Smooth muscle cell (in vitro differentiated cells): ENCODE measurements around the gene SMAD9. TPM values are rescaled to one million over a fixed set of nuclear protein-coding genes. Genes with fewer than 3 reads are reported as not detected.

Source experiments
- DNase-seq: peaks from one replicate; lab custom pipeline; 2025; ENCODE audit not compliant: unreplicated experiment; lab: John Stamatoyannopoulos, UW
- H2AFZ ChIP-seq: fragments of 200-600 bp; sonication (generic); 2 replicates; pipeline ENCODE4 v1.6.0; 2016; ENCODE audit warnings: antibody characterized with exemption, low read depth, mild to moderate bottlenecking
- H3F3A ChIP-seq: fragments of 200-600 bp; sonication (generic); 2 replicates; pipeline ENCODE4 v1.6.0; 2017; ENCODE audit warnings: antibody characterized with exemption, low read depth
- H3K27ac ChIP-seq: fragments of 200-600 bp; sonication (generic); 2 replicates; pipeline ENCODE4 v1.5.1; 2016; ENCODE audit warnings: low read depth, mild to moderate bottlenecking
- H3K27me3 ChIP-seq: fragments of 200-600 bp; sonication (generic); 2 replicates; pipeline ENCODE4 v1.6.1; 2016; ENCODE audit warnings: low read depth, mild to moderate bottlenecking
- H3K36me3 ChIP-seq: fragments of 200-600 bp; sonication (generic); 2 replicates; pipeline ENCODE4 v1.5.1; 2016; ENCODE audit warnings: low read depth
- H3K4me1 ChIP-seq: fragments of 200-600 bp; sonication (generic); 2 replicates; pipeline ENCODE4 v1.5.1; 2016; ENCODE audit warnings: low read depth
- H3K4me2 ChIP-seq: fragments of 200-600 bp; sonication (generic); 2 replicates; pipeline ENCODE4 v1.6.0; 2016; ENCODE audit warnings: mild to moderate bottlenecking
- H3K4me3 ChIP-seq: fragments of 200-600 bp; sonication (generic); 2 replicates; pipeline ENCODE4 v1.5.1; 2016; ENCODE audit warnings: mild to moderate bottlenecking
- H3K79me2 ChIP-seq: fragments of 200-600 bp; sonication (generic); 2 replicates; pipeline ENCODE4 v1.6.0; 2016; ENCODE audit warnings: low read depth, mild to moderate bottlenecking
- H3K9ac ChIP-seq: fragments of 200-600 bp; sonication (generic); 2 replicates; pipeline ENCODE4 v1.6.0; 2016; ENCODE audit warnings: low read depth
- H3K9me3 ChIP-seq: fragments of 200-600 bp; sonication (generic); replicated peaks from 2 replicates; pipeline ENCODE4 v1.5.1; 2016; ENCODE audit warnings: low read depth
- H4K20me1 ChIP-seq: fragments of 200-600 bp; sonication (generic); 2 replicates; pipeline ENCODE4 v1.6.0; 2016; ENCODE audit warnings: low read depth
- CTCF ChIP-seq: fragments of 200-600 bp; sonication (generic); IDR thresholded peaks from 2 replicates; pipeline ENCODE4 v1.5.1; 2017; ENCODE audit warnings: borderline replicate concordance, mild to moderate bottlenecking, antibody characterized with exemption; ENCODE audit not compliant: insufficient read depth, poor library complexity, severe bottlenecking
- WGBS: methylation state at CpG from one replicate; pipeline ENCODE4 v1.1.7; 2016; ENCODE audit warnings: low lambda C conversion rate; 5-methylcytosine and 5-hydroxymethylcytosine counted together
- polyA plus RNA-seq: library from polyadenylated mRNA; unstranded; fragments of >200 nt; fragmentation: Nextera tagmentation; extraction: Ambion mirVana; gene quantifications from 2 replicates; pipeline ENCODE4 v1.2.1, GENCODE V29; 2016
- total RNA-seq: library from RNA; depleted of rRNA; stranded (reverse); fragments of >200 nt; gene quantifications from 2 replicates; pipeline ENCODE4 v1.2.3, GENCODE V29; 2014

Gene SMAD9
- total and polyA plus RNA-seq, 2 experiments from 2014 or later, result 6.6 to 7.1 TPM

GRCh38 chr13:36806102-36806501 is 113.9 kb downstream of the SMAD9 start:
- Histone ChIP-seq H3K9ac (no peak overlapping the region), H3K27ac (no peak overlapping the region), H3K4me2 (no peak overlapping the region), H4K20me1 (no peaks in the 10 kb centered on the region), H2AFZ (no peak overlapping the region), H3K36me3 (no peaks in the 10 kb centered on the region), H3K79me2 (no peaks in the 10 kb centered on the region), H3K4me1 (no peaks in the 10 kb centered on the region), H3K4me3 (no peak overlapping the region), H3K27me3 (no peaks in the 10 kb centered on the region), H3F3A (no peaks in the 10 kb centered on the region), H3K9me3 (no peaks in the 10 kb centered on the region)
- 96% methylated on average over 2 of the region's 2 CpGs for WGBS
- TF ChIP-seq CTCF, result no peak
- no peak for DNase-seq

DNA sequence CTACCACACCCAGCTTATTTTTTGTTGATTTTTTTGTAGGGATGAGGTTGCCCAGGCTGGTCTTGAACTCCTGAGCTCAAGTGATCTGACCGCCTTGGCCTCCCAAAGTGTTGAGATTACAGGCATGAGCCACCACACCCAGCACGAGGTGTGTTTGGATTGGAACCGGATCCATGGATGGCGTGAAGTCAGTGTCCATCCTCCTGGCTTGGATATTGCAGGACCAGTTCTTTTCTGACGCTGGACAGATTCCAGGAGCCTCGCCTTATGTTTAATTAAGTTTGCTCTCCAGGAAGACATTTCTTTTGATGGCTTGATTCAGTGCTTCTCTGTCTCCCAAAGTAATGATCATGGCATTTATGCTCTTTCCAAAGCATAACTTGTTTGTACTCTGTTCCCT is 115.5 kb downstream of the SMAD9 start:
- Histone ChIP-seq H2AFZ (no peak overlapping the region), H3K4me1 (no peaks in the 10 kb centered on the region), H3K9ac (no peak overlapping the region), H3K9me3 (no peaks in the 10 kb centered on the region), H3K36me3 (no peaks in the 10 kb centered on the region), H3K4me3 (no peak overlapping the region), H3K27ac (no peak overlapping the region), H3K4me2 (no peak overlapping the region), H4K20me1 (no peaks in the 10 kb centered on the region), H3K27me3 (no peaks in the 10 kb centered on the region), H3K79me2 (no peaks in the 10 kb centered on the region), H3F3A (no peaks in the 10 kb centered on the region)
- 91% methylated on average over 6 of the region's 6 CpGs for WGBS
- TF ChIP-seq CTCF, result no peak
- DNase-seq, result no peak

- H3K9me3 ChIP-seq, result no peaks in the 10 kb centered on the region
- no peak overlapping the region for H2AFZ ChIP-seq
- H3K9ac ChIP-seq, result no peak overlapping the region
- H3K36me3 ChIP-seq, result no peaks in the 10 kb centered on the region
- no peaks in the 10 kb centered on the region for H3K79me2 ChIP-seq
- H4K20me1 ChIP-seq, result no peaks in the 10 kb centered on the region
- no peak overlapping the region for H3K4me3 ChIP-seq
- H3K27me3 ChIP-seq, result no peaks in the 10 kb centered on the region
- H3F3A ChIP-seq, result no peaks in the 10 kb centered on the region
- H3K4me1 ChIP-seq, result no peaks in the 10 kb centered on the region
- no peak for TF ChIP-seq CTCF
- no peak for DNase-seq
- 56% methylated on average over 3 of the region's 3 CpGs for WGBS
- no peak overlapping the region for H3K27ac ChIP-seq
- H3K4me2 ChIP-seq, result no peak overlapping the region
Measured at GRCh38 chr13:36801035-36801434, 119.0 kb downstream of the SMAD9 start.

- no peaks in the 10 kb centered on the region for H4K20me1 ChIP-seq
- no peak overlapping the region for H3K9ac ChIP-seq
- no peaks in the 10 kb centered on the region for H3K79me2 ChIP-seq
- no peaks in the 10 kb centered on the region for H3K9me3 ChIP-seq
- DNase-seq, result no peak
- WGBS, result 86% methylated on average over 3 of the region's 3 CpGs
- no peak overlapping the region for H2AFZ ChIP-seq
- no peaks in the 10 kb centered on the region for H3K4me1 ChIP-seq
- H3K4me2 ChIP-seq, result no peak overlapping the region
- no peaks in the 10 kb centered on the region for H3K36me3 ChIP-seq
- no peaks in the 10 kb centered on the region for H3K27me3 ChIP-seq
- no peaks in the 10 kb centered on the region for H3F3A ChIP-seq
- no peak for TF ChIP-seq CTCF
- H3K4me3 ChIP-seq, result no peak overlapping the region
- H3K27ac ChIP-seq, result no peak overlapping the region
Measured at GRCh38 chr13:36796052-36796451, 124.0 kb downstream of the SMAD9 start.
